Tibial artery (tissue), 4 donors: ENCODE results near the gene PCK2.

Source experiments
- DNase-seq, 2 donors: peaks; one replicate each; pipeline ENCODE4 v3.0.0-alpha.2; 2019
- H3K27ac ChIP-seq, 2 donors: fragments of 200-600 bp; sonication (generic) in 1 of 2; 1 replicate in 1 of 2; 2 replicates in 1 of 2; pipeline ENCODE4 v1.5.1; 2018 to 2019; ENCODE audit warnings: mild to moderate bottlenecking in 1 of 2
- H3K27me3 ChIP-seq, 2 donors: fragments of 200-600 bp; sonication (generic) in 1 of 2; one replicate each; pipeline versions ENCODE4 v1.5.1 to v1.6.0; 2016 to 2019
- H3K36me3 ChIP-seq, 3 donors: fragments of 200-600 bp; sonication (generic) in 2 of 3; one replicate each; pipeline ENCODE4 v1.5.1; 2016 to 2019; ENCODE audit warnings: mild to moderate bottlenecking in 2 of 3
- H3K4me1 ChIP-seq, 4 donors: fragments of 200-600 bp; sonication (generic) in 2 of 4; 1 replicate in 3 of 4; 2 replicates in 1 of 4; pipeline ENCODE4 v1.5.1; 2016 to 2019
- H3K4me3 ChIP-seq, 2 donors: fragments of 200-600 bp; sonication (generic) in 1 of 2; 1 replicate in 1 of 2; 2 replicates in 1 of 2; pipeline ENCODE4 v1.5.1; 2018 to 2019; ENCODE audit warnings: mild to moderate bottlenecking in 2 of 2
- H3K9me3 ChIP-seq, 3 donors: fragments of 200-600 bp; sonication (generic) in 1 of 3; one replicate each; pipeline ENCODE4 v1.5.1; 2016 to 2019
- intact Hi-C: fragments of 100-400 bp; cut with DNase I; formaldehyde crosslinking; loops from one replicate; pipeline ENCODE4 v1.15.0; 2023; ENCODE audit warnings: low total_unique reads
- TF ChIP-seq, protein P1 (sequence below), 2 experiments: fragments of 200-600 bp in 1 of 2; fragments of 450-650 bp in 1 of 2; IDR thresholded peaks; one replicate each; pipeline ENCODE4 v1.5.1; 2017 to 2019; ENCODE audit warnings: antibody characterized with exemption in 2 of 2, mild to moderate bottlenecking in 1 of 2, moderate library complexity in 1 of 2

PCK2 gene

DNA sequence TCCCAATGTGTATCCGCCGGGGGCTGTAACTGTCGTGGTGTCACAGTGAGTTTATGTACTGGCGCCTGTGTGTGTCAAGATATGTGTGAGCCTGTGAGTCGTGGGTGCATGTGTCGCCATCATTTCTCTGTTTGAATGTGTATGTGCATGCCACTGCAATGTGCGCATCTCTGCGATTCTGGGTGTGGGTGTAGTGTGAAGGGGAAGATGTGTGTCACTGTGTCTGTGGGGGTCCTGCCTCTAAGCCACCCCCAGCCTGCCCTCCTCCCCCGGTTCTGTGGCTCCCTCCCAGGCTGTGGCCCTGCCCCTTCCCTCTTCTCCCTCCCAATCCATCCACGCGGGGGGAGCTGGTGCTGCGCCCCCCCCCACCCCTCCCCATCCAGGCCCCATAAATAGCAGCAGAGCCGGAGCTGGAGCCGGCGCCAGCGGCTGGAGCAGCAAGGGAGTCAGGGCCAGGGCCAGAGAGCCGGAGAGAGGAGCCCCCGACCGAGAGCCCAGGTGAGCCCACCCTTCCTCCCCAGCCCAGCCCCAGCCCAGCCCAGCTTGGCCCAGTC is 22.9 kb upstream of the PCK2 start, which contains the start of gene CPNE6:
Gene CPNE6, plus strand, starts transcription at position 419 of the 554 bp plus-strand sequence. CDS start 1,375 bp downstream, outside the sequence.
- Histone ChIP-seq H3K27ac (no peak within 1 kb of the TSS), H3K27me3 (peaks cover 0 to 42% of the 10 kb centered on the region in 2 donors), H3K9me3 (no peaks in the 10 kb centered on the region), H3K4me1 (peaks cover 0 to 21% (median 16%) of the 10 kb centered on the region in 4 donors), H3K4me3 (peak within 1 kb of the TSS in 1 of 2 donors; percentile 16), H3K36me3 (no peaks in the 10 kb centered on the region)
- DNase-seq = no peak
- intact Hi-C loops = no loop called here
- TF ChIP-seq, protein P1, sequence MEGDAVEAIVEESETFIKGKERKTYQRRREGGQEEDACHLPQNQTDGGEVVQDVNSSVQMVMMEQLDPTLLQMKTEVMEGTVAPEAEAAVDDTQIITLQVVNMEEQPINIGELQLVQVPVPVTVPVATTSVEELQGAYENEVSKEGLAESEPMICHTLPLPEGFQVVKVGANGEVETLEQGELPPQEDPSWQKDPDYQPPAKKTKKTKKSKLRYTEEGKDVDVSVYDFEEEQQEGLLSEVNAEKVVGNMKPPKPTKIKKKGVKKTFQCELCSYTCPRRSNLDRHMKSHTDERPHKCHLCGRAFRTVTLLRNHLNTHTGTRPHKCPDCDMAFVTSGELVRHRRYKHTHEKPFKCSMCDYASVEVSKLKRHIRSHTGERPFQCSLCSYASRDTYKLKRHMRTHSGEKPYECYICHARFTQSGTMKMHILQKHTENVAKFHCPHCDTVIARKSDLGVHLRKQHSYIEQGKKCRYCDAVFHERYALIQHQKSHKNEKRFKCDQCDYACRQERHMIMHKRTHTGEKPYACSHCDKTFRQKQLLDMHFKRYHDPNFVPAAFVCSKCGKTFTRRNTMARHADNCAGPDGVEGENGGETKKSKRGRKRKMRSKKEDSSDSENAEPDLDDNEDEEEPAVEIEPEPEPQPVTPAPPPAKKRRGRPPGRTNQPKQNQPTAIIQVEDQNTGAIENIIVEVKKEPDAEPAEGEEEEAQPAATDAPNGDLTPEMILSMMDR (IDR thresholded peaks at IDR 0.05) = no peak

GRCh38 chr14:24071836-24072430 is 22.2 kb upstream of the PCK2 start:
- TF ChIP-seq, protein P1 (IDR thresholded peaks at IDR 0.05) = no peak
- H3K4me3 ChIP-seq = peak overlapping the region in 1 of 2 donors; percentile 16
- intact Hi-C loops = no loop called here
- no peak overlapping the region for H3K27ac ChIP-seq
- H3K27me3 ChIP-seq = peaks cover 0 to 49% of the 10 kb centered on the region in 2 donors
- no peak for DNase-seq
- no peaks in the 10 kb centered on the region for H3K9me3 ChIP-seq
- no peaks in the 10 kb centered on the region for H3K36me3 ChIP-seq
- H3K4me1 ChIP-seq = peaks cover 0 to 21% (median 16%) of the 10 kb centered on the region in 4 donors

GRCh38 chr14:24072436-24072835 is 21.7 kb upstream of the PCK2 start:
- peaks cover 0 to 21% (median 16%) of the 10 kb centered on the region in 4 donors for H3K4me1 ChIP-seq
- H3K27ac ChIP-seq = no peak overlapping the region
- no peaks in the 10 kb centered on the region for H3K36me3 ChIP-seq
- intact Hi-C loops = no loop called here
- no peak overlapping the region for H3K4me3 ChIP-seq
- no peaks in the 10 kb centered on the region for H3K9me3 ChIP-seq
- no peak for DNase-seq
- H3K27me3 ChIP-seq = peaks cover 0 to 52% of the 10 kb centered on the region in 2 donors
- TF ChIP-seq, protein P1 (IDR thresholded peaks at IDR 0.05) = no peak

DNA sequence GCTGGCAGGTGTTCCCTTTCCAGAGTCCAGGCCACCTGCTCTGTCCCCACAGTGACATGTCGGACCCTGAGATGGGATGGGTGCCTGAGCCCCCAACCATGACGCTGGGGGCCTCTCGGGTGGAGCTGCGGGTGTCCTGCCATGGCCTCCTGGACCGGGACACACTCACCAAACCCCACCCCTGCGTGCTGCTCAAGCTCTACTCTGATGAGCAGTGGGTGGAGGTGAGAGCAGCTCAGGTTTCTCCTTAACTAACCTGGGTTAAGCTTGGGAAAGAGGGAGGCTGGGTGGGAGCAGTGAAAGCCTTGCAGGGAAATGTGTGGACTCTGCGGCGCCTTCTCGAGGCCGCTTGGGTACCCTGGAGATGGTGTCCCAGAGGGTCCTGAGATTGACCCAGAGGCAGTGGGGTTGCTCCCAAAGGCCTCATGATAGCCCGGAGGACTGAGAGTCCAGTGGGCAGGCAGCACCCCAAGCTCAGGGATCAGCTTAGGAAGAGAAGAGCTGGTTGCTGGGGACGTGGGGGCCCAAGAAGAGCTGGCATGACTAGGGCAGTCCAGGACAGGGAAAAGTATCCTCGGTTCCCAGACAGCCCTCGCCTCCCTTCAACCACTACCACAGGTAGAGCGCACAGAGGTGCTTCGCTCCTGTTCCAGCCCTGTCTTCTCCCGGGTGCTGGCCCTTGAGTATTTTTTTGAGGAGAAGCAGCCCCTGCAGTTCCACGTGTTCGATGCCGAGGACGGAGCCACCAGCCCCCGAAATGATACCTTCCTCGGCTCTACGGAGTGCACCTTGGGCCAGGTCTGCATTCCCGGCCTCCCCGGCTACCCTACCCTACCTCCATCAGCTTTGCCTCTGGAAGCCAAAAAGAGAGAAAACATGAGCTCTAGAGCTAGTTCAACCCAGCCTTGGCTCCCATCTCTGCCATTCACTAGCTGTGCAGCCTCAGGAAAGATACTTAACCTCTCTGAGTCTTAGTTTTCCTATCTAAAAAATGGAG is 20.9 kb upstream of the PCK2 start:
- intact Hi-C loops = no loop called here
- no peak overlapping the region for H3K4me3 ChIP-seq
- H3K27ac ChIP-seq = no peak overlapping the region
- TF ChIP-seq, protein P1 (IDR thresholded peaks at IDR 0.05) = no peak
- no peaks in the 10 kb centered on the region for H3K9me3 ChIP-seq
- DNase-seq = no peak
- H3K4me1 ChIP-seq = peaks cover 0 to 21% (median 16%) of the 10 kb centered on the region in 4 donors
- no peaks in the 10 kb centered on the region for H3K36me3 ChIP-seq
- H3K27me3 ChIP-seq = peaks cover 0 to 58% of the 10 kb centered on the region in 2 donors

DNA sequence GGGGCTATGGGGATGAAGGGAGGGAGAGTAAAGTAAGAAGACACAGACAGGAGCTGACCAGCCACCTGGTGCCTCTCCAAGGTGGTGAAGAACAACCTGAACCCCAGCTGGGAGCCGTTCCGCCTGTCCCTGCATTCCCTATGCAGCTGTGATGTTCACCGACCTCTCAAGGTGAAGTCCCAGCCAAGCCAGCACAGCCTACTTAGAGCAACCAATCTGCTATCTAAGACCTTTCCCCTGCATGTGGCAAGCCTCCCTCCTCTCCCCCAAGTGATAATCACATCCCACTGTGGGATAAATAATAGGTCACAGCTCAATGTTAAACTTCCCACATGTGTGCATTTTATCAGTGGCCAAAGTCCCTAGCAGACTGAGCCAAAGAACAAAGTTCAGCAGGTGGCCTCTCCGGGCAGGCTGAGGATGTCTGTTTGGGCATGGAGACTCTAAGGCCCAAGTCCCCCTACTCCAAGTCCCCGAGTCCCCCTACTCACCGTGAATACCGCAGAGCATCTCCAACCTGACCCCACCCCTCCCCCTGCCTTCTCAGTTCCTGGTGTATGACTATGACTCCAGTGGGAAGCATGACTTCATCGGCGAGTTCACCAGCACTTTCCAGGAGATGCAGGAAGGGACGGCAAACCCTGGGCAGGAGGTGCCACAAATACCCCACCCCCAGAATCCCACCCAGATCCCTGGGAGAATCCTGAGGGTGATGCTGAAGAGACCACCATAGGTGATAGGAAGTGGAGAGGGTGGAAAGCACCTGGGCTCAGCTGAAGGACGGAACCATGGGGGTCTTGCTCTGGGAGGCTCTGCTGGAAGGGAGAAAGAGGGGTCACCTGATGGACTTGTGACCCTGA is 19.3 kb upstream of the PCK2 start:
- Histone ChIP-seq H3K27me3 (peaks cover 0 to 58% of the 10 kb centered on the region in 2 donors), H3K27ac (no peak overlapping the region), H3K36me3 (no peaks in the 10 kb centered on the region), H3K9me3 (no peaks in the 10 kb centered on the region), H3K4me1 (peaks cover 0 to 21% (median 16%) of the 10 kb centered on the region in 4 donors), H3K4me3 (no peak overlapping the region)
- TF ChIP-seq, protein P1 (IDR thresholded peaks at IDR 0.05) = no peak
- no peak for DNase-seq
- intact Hi-C loops = no loop called here
